CD4-positive, alpha-beta T cell treated with Interleukin-15 for 1 hour (primary cell): Measurements from ENCODE around the gene GSE1.

Source experiments
- DNase-seq: peaks from one replicate; pipeline ENCODE4 v3.0.0-alpha.2; 2020

Gene GSE1

DNA sequence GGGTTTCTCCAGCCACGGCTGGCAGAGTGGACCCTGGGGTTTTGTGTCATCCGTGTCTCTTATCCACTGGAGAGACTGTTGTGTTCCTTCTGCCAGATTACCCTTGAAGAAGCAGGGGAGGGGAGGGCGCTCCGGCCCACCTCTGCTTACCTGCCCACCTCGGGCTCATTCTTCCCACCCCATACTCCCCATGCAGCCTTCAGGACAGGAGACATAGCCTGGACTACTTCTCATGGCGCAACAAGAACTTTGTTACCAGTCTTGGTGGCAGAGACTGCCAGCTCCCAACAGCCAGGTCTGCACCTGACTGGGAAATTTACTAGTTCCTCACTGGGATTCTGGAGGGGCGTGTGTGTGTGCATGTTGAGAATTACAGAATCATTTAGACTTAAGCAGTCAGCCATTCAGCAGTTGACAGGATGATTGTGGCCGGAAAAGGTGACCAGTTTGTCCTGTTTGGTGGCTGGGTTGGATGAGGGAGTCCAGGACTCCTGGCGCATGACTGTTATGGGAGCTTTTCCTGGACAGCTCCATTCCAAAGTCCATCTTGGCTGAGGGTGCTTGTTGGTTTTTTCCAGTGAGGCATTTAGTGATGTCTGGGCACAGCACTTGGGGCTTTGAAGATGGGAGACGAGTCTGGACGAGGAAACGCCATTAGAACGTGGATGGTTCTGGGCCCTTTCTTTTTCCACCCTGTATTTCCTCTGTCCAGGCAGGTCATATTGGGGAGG, 8.7 kb downstream of the GSE1 start:
- no peak for DNase-seq

DNA sequence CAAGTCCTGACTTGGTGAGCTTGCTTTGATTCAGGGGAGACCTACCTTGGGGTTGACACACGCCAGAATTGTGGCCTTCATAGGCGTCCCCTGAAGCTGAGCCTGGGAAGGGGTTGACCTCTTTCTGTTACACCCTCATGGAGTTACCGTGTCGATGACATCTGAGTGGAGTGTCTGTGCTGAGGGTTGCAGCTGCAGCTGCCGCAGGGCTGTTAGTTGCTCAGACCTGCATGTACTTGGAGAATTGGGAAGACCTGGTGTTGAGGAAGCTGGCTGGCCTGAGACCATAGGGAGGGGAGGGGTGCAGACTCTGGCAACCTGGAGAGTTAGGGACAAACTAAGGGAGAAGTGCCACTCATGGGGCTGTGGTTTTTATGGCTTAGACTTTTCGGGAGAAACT, 9.6 kb downstream of the GSE1 start:
- no peak for DNase-seq

DNA sequence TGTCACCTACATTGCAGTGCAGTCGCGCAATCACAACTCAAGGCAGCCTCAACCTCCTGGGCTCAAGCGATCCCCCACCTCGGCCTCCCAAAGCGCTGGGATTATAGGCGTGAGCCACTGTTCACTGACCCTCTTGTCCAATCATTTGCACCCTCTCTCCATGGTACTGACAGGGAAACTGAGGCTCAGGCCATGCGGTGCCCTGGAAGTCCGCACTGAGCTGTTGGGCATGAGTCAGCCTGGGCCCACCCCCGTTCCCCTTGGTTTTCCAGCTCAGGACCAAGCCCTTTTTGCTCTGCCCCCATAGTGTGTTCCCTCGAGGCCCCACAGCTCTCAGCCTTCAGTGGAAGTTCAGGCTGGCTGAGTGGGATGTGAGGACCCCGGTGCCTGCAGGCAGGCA, 10.1 kb downstream of the GSE1 start:
- no peak for DNase-seq

DNA sequence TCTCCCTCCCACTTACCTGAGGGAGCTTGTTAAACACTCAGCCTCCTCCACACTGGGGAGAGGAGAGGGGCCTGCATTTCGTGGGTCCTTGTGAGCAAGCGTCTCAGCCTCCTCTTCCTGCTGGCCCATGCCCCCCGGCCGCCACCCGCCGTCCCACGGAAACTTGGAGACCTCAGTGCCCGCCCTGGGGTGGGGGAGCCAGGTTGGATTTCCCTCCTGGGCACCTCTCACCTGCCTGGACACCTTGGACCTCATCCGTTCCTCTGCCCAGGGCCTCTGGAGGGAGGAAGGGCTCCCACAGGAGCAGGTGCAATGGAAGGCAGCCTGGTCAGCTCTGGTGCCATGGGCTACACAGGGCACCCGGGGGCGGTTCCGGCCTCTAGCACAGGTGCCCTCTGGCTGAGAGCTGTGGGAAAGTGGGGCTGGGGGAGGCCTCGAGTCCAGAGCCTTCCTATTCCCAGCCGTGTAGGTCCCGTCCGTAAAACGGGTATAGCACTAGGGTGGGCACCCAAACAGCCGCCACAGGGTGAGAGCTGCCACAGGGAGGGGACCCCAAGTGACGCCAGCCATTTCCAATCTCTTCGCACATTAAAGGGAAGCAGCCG, 11.0 kb downstream of the GSE1 start:
- DNase-seq: no peak

DNA sequence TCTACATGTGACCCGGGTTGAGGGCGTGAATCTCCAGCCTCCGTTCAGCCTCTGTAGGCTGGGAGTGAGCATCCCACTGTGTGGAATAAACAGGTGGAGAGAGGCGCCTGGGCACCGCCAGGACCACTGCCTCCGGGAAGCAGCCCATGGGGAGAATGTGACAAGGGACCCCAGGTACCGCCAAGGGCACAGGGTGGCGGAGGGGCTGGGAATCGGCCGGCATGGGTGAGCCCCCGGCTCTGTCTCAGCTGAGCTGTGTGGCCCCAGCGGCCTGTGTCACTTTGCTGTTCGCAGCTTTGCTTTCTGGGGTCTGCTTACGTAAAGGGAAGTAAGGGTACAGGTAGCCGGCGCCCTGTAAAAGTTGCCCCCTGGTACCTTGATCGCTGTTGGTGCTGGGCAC, 11.5 kb downstream of the GSE1 start:
- no peak for DNase-seq

DNA sequence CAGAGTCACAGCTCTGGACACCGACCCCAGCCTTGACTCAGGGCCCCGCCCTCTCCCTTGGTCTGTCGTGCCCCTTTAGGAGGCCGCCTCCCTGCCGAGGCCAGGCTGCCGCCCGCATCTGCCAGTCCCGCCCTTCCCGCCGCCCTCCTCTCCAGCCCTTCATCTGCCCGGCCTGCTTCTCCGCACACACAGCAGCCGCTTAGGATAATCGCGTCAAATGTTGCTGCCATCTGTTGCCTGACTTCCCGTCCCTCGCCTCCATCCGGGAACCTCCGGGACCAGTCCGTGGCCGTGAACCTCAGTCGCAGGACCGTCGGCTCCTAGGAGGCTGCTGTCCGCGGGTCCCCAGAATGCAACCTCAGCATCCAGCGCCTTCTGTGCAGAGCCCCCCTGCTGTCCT, 11.9 kb downstream of the GSE1 start:
- no peak for DNase-seq

DNA sequence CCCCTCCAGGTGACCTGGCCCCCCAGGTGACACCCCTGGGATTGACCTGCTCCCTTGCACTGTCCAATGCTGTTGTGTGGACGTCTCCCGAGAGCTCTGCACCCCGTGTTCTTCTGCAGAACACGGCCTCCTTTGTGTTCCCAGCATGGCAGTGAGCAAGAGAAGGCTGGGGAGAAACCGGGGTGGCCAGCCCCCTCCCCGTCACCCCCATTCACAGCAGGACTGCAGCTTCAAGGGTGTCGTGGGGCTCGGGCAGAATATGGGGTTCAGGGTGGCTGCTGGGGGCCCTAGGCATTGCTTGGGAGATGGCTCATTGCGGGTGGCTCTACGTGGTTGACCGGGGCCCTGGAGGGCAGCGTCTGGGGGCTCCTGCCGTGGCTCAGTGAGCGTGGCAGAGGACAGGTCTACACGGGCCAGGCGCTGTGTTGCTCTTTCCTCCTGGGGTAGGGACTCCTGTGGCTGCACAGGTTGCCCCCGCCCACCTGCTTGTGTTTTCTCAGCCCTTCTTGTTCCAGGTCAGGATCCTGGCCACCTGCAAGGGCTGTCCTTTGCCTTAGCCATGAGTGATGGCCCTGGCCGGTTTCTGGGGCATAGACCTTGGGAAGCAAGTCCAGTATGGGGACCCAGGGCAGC, 12.5 kb downstream of the GSE1 start:
- no peak for DNase-seq

DNA sequence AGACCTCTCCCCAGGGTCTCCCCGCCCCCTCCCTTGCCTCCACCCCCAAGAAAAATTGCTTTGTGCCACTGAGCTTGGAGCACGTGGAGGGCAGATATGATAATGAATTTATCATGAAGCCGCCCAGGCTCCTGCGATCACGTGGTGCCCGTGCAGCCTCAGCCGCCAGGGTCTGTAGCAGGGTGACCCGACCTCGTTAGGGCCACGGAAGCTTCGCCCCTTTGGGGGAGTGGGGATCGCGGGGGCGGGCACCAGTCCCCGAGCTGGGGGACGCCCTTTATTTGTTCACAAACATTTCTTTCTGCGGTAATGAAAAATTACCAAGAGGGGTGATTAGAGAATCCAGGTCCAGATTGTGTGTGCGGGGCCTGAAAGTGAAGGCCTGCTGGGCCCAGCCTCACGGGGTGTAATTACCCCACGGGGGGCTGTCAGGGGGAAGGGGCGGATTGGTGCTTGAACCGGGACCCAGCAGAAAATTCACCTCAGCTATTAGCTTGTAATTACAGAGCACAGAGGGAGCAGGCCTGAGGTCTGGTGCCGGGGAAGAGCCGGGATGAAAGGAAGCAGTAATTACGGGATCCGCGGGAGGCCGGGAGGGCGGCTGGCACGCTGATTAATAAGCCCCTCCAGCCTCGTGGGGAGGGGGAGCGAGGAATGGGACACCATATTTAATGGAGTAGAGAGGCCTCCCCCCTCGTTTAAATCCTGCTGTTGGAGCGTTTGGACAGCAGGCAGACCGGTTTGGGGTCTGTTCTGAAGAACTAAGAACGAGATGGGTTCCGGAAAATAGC, 13.3 kb downstream of the GSE1 start:
- DNase-seq: no peak

DNA sequence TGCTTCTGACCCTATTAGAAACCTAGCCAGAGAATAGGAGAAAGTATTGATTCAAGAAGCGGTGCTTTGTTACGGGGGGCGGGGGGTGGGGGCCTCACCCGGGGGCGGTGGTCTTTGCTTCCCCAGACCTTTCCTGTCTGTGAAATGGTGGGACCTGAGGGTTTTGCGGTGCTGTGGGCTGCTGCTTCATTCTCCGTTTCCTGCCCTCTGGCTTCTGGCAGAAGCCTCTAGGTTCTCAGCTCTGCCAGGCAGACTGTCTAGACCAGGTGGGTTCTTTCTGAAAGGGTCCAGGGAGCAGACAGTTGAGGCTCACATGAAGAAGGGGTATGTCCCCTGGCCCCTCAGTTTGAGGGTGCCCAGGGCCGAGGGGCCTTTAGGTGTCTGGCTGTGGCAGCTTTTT, 14.0 kb downstream of the GSE1 start:
- DNase-seq: no peak

DNA sequence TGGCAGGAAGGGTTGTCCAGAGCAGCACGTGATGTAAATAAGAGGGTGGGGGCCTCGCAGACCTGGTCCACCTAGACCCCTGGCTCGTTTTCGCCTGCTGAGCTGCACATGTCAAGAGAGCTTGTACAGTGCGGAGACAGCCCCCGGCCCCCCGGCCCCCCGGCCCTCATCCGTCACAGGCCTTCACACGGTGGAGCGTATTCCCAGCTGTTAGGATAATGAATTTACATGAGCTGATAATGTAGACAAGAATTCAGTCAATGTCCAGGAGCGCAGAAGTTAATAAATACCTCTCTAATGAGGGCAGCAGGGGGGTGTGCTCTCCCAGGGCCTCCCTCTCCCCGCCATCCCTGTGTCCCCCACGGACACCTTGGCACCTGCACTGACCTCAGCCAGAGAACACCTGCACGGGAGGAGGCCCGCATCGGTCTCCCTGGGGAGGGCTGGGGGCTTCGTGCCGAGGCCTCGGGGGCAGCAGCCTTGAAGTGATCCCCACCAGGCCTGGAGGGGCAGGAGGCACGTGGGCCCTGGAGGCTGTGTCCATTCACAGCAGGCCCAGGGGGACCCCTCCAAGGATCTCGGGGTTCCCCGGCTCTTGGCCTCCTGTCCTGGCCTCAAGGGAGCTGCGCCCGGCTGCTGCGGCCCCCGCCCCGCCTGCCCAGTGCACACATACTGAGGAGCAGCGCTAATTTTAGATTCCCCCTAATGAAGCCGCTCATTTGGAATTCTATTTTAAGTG, 14.6 kb downstream of the GSE1 start:
- no peak for DNase-seq

DNA sequence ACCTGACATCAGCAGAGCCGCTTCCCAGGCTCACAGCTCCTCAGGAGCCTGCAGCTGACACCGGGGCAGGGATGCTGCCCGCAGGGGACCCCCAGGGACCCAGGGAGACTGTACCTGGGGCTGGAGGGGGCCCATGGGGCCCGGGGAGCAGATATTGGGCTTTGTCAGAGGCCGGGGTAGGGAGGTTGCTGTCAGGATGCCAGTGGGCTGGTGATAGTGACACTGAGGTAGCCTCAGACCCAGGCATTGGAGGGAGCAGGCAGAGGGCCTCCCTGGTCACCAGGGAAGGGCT, 15.1 kb downstream of the GSE1 start:
- DNase-seq: no peak

DNA sequence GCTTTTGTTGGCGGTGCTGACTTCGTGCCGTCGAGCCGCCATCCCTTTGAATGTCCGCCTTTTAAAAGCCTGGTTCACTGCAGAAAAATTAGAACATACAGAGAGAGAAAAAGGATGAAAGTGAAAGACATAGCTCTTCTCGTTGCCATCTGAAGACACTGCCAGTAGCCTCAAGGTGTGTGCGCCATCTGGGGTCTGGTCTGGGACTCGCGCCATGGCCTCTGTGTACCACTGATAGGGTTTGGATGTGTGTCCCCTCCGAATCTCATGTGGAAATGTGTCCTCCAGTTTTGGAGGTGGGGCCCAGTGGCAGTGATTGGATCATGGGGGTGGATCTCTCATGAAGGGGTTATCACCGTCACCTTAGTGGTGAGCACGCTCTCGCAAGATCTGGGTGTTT, 15.5 kb downstream of the GSE1 start:
- no peak for DNase-seq

DNA sequence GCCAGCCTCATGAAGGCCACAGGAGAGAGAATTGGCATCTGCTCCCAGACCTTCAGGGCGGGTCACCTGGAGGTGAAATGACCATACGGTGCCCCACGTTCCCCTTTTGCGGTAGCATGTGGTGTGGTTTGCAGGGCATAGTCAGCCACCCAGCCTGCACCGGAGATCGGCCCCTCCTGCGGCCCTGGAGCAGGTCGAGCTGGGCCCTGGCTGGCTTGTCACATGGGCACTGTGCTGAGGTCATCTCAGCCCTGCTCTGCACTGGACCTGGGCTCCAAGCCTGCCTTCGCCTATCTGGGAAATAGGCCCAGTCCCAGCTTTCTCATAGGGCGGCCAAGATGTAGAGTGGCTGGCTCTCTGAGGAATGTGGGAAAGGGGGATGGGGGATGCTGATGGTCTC, 16.2 kb downstream of the GSE1 start:
- DNase-seq: no peak

DNA sequence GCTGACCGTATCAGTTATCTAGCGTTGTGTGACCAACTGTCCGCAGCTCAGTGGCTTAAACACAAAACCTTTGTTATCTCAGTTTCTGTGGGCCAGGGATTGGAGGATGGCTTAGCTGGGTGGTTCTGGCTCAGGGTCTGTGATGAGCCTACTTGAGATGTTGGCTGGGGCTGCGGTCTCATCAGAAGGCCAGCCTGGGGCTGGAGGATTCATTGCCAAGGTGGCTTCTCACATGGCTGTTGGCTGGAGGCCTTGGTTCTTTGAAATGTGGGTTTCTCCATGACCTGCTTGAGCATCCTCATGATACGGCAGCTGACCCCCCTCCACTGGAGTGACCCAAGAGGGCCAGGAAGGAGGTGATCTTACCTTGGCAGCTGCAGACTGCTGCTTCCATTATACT, 16.7 kb downstream of the GSE1 start:
- no peak for DNase-seq

DNA sequence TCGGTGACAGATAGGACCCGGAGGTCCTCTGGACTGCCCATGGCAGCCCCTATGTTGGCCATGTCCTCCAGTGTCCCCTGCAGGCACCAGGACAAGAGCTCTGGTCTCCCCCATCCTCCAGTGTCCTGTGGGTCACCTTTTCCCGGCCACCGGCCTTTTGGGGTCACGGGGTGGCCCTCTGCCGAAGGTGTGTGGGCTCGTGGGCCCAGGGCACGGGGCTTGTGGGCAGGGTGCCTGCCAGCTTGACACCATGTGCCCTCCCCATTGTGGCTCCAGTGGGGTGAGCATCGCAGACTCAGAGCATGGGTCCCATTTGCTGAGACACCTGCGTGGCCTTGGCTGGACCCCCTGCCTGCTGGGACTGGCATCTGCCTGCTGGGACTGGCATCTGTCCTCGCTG, 18.1 kb downstream of the GSE1 start:
- DNase-seq: no peak

DNA sequence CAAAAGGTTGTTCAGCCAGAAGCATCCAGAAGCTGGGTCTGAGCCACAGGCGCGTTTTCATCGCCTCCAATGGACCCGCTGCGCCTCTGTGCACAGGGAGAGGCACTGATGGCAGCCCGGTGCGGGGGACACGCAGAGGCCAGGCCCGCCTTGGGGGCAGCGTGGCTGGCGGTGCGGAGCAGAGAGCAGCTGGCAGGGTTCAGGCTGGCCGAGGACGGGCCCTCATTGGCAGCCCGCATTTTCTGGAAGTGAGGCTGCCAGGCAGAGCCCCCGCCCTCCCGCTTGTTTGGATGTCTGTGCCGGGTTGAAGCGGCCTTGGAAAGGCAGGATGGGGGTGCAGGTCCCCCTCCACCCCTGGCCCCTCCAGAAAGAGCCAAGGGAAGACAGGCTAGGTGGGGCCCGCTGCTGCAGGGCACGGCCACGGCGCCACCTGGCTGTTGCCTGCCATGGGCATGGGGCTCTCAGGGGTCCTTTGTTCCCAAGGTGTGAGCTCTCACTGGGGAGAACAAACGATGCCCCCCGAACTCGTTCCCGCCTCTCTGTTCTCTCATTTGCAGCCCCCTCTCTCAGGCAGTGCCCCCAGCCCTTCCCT, 18.8 kb downstream of the GSE1 start:
- no peak for DNase-seq

DNA sequence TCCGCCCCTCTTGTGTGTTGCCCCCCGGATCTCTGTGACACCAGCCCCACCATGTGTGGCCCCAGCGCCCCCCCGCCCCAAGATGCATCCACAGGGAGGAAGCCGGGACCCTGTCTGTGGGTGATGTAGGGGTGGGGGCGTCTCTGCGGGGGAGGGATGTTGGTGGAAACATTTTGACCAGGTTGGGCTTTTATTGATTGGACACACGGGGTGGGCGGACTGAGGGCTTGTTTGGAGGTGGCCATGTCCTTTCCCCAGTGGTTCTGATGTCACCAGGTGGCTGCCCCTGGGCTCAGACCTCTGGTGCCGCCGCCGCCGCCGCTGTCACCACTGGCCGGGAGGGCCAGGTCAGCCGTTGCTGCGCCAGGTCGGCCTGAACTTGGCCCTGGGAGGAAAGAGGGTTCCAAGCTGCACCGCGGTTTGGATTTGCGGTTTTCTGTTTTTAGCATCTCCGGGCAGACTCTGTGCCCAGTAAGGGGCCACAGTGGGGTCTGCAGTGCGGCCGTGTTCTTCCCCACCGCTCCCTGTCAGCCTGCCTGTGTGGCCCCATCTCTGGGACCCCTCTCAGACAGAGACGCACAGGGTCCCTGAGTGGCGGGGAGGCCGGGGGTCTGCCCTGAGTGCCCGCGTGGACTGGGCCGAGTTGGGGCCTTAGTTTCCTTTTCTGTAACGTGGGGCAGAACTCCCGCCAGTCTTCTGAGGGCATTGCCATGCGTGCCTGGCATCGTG, 19.8 kb downstream of the GSE1 start:
- DNase-seq: no peak

DNA sequence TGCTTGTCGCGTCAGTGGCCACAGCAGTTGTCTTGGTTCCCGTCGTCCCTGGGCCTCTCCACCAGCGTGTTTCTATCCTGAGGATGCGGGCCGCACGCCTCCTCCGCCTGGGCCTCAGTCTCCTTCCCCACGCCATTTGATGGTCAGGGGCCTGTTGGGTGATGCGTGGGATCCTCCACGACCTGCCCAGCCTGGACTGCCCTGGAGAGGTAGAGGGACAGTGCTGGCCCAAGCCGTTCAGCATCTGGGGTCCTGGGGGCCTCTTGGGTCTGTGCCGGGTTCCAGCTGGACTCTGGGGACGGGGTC, 20.3 kb downstream of the GSE1 start:
- DNase-seq: no peak

DNA sequence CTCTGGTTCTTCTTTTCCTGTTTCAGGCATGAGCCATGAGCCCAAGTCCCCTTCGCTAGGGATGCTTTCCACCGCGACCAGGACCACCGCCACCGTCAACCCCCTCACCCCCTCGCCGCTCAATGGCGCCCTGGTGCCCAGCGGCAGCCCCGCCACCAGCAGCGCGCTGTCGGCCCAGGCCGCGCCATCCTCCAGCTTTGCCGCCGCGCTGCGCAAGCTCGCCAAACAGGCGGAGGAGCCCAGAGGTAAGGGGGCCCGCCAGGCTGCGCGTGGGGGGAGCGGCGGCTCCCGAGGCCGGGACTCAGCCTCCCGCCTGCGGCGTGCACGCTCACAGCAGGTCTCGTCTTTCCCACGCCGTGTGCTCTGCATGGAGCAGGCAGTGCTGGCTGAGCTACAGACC, 20.8 kb downstream of the GSE1 start:
- no peak for DNase-seq

DNA sequence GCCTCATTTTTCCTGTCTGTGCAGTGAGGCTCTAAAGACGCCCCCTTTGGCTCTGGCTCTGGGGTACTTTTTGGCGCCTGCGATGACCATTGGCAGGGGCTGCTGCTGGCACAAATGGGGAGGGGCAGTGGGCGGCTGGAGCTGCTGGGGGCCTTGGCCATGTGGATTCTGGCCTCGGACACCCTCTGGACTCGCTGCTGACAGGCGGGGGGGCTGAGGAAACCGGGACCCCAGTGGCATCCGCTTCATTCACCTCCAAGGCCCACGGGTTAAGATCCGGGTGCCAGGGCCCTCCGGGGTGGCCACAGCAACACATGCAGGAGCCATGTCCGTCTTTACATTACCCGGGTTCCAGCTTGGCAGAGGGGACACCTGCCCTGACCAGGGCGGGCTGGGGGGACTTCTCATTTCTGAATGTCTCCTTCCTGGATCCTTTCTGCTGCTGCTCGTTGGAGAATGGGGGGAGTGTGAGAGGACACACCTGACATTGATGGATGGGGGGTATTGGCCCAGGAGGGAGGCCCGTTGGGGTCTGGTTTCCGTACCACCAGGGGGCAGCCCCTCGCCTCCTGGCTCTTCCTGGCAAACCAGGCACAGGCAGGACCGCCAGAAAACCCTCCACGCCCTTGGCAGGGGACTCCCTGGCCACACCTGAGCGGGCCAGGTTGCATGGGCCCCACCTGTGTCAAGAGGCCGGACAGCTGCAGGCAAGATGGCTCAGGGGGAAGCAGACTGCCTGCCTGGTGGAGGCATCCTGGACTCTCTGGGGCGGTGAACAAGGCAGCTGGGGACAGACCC, 21.8 kb downstream of the GSE1 start:
- DNase-seq: no peak

DNA sequence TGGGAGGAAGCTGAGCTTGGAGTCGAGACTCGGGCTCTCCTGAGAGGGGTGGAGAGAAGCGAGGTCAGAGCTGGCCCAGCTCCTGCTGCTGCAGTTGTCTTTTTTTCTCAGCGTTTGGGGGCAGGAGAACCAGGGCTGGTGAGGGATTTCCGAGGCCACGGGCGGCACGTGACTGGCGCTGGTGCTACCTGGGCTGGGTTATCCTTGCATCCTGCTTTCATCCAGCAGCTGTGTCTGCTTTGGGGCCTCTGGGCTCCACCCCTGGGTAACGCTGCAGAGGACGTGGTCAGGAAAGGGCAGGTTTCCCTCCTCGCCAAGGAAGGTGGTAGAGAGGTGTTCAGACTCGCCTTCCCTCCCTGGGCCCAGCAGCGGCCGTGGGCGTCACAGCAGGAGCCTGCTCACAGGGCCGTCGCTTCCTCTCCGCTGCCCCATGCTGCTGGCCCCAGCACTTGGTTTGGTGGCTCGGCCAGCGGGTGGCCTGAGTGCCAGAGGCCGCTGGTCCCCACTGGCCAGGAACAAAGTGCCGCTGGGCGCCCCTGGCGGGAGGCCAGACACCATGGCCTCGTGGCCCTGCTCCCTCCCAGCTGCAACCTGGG, 22.5 kb downstream of the GSE1 start:
- no peak for DNase-seq
